Vagina (tissue), 2 donors: ENCODE data around the gene GNS. TPM values are rescaled to one million over a fixed set of nuclear protein-coding genes. Genes with fewer than 3 reads are reported as not detected.

Experiments used
- DNase-seq, 2 donors: peaks; one replicate each; pipeline ENCODE4 v3.0.0-alpha.2; 2017; ENCODE audit errors: extremely low spot score in 2 of 2
- H3K27ac ChIP-seq: fragments of 200-600 bp; sonication (generic); one replicate; pipeline ENCODE4 v1.5.1; 2019
- H3K27me3 ChIP-seq: fragments of 200-600 bp; sonication (generic); one replicate; pipeline ENCODE4 v1.5.1; 2019
- H3K36me3 ChIP-seq, 2 donors: fragments of 200-600 bp; sonication (generic); one replicate each; pipeline ENCODE4 v1.5.1; 2017 to 2019
- H3K4me1 ChIP-seq: fragments of 200-600 bp; sonication (generic); one replicate; pipeline ENCODE4 v1.5.1; 2019
- H3K4me3 ChIP-seq, 2 donors: fragments of 200-600 bp; sonication (generic); 1 replicate in 1 of 2; 2 replicates in 1 of 2; pipeline ENCODE4 v1.5.1; 2016 to 2019
- H3K9me3 ChIP-seq: fragments of 200-600 bp; sonication (generic); one replicate; pipeline ENCODE4 v1.5.1; 2019
- POLR2A ChIP-seq, 2 donors: fragments of 450-650 bp; IDR thresholded peaks; one replicate each; pipeline ENCODE4 v1.6.1; 2017; ENCODE audit warnings: antibody characterized with exemption in 2 of 2, mild to moderate bottlenecking in 2 of 2, moderate library complexity in 2 of 2
- POLR2AphosphoS5 ChIP-seq, 2 donors: sonication (generic); formaldehyde crosslinking; IDR thresholded peaks; one replicate each; pipeline ENCODE4 v1.9.0; 2017; ENCODE audit warnings: antibody characterized with exemption in 2 of 2, mild to moderate bottlenecking in 2 of 2, low read depth in 1 of 2; ENCODE audit not compliant: insufficient read depth in 1 of 2
- intact Hi-C: fragments of 100-400 bp; cut with DNase I; formaldehyde crosslinking; loops from one replicate; pipeline ENCODE4 v1.15.1; 2023
- total RNA-seq: library from RNA; depleted of rRNA; stranded (reverse); fragments of >200 nt; gene quantifications from one replicate; pipeline ENCODE4 v1.2.3, GENCODE V29; 2016
- TF ChIP-seq, protein P1 (sequence below), 3 experiments: fragments of 450-650 bp in 2 of 3; fragments of 200-600 bp in 1 of 3; sonication (generic) in 1 of 3; IDR thresholded peaks; one replicate each; pipeline ENCODE4 v1.5.1; 2017 to 2019; ENCODE audit warnings: antibody characterized with exemption in 3 of 3, mild to moderate bottlenecking in 2 of 3, moderate library complexity in 2 of 3

The GNS gene
- total RNA-seq, 1 donor from 2014 or later: 51.1 TPM

DNA sequence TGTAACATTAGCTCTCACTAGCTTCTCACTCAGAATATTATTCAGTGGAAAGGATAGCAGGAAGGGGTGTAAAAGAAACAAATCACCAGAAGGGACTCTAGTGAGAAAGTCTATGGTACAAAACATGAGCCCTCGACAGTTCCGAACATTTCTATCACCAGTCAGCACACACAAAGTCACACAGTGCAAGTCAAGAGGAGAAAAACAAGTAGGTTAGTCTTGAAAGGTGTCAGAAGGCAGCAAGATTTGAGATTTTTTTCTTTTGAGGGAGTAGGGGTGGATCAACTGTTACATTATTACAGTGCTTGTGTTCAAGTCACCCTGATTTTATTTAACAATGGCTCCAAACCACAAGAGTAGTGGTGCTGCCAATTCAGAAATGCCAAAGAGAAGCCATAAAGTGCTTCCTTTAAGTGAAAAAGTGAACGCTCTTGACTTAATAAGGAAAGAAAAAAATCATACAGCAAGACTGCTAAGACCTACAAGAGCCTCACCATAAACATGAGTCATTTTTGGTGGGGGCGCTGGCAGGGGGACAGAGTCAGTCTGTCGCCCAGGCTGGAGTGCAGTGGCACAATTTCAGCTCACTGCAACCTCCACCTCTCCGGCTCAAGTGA lies 42.3 kb downstream of the GNS start:
- TF ChIP-seq POLR2AphosphoS5 (IDR thresholded peaks at IDR 0.05; ENCODE audit: insufficient read depth in 1 of 2, low read depth in 1 of 2) (no peak), POLR2A (IDR thresholded peaks at IDR 0.05) (no peak)
- TF ChIP-seq, protein P1, sequence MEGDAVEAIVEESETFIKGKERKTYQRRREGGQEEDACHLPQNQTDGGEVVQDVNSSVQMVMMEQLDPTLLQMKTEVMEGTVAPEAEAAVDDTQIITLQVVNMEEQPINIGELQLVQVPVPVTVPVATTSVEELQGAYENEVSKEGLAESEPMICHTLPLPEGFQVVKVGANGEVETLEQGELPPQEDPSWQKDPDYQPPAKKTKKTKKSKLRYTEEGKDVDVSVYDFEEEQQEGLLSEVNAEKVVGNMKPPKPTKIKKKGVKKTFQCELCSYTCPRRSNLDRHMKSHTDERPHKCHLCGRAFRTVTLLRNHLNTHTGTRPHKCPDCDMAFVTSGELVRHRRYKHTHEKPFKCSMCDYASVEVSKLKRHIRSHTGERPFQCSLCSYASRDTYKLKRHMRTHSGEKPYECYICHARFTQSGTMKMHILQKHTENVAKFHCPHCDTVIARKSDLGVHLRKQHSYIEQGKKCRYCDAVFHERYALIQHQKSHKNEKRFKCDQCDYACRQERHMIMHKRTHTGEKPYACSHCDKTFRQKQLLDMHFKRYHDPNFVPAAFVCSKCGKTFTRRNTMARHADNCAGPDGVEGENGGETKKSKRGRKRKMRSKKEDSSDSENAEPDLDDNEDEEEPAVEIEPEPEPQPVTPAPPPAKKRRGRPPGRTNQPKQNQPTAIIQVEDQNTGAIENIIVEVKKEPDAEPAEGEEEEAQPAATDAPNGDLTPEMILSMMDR (IDR thresholded peaks at IDR 0.05): no peak
- no peaks in the 10 kb centered on the region for H3K9me3 ChIP-seq
- peaks cover 0 to 59% of the 10 kb centered on the region in 2 donors for H3K36me3 ChIP-seq
- no peak overlapping the region for H3K27ac ChIP-seq
- no peak for DNase-seq
- H3K27me3 ChIP-seq: no peaks in the 10 kb centered on the region
- intact Hi-C loops: no loop called here
- no peak overlapping the region for H3K4me3 ChIP-seq
- no peaks in the 10 kb centered on the region for H3K4me1 ChIP-seq

DNA sequence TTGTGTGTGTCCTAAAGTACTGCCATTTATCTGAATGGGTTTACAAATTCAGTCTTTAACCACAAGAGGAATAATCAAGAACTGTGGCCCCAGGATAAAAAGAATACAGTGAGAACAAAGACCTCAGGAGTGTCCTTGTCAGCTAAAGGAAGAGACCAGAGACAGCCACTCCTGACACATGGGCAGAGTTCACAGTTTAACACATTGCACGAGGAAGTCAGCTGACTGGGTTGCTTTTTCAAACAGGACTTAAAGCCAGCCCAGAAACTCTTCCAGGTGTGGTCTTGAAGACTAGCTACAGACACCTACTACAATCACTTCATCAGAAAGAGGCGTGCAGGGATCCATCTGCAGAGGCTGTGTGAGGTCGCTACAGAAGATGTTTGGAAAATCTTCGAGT lies 42.8 kb downstream of the GNS start:
- TF ChIP-seq POLR2AphosphoS5 (IDR thresholded peaks at IDR 0.05; ENCODE audit: insufficient read depth in 1 of 2, low read depth in 1 of 2): no peak
- TF ChIP-seq, protein P1 (IDR thresholded peaks at IDR 0.05): no peak
- Histone ChIP-seq H3K4me3 (no peak overlapping the region), H3K27me3 (no peaks in the 10 kb centered on the region), H3K27ac (no peak overlapping the region), H3K9me3 (no peaks in the 10 kb centered on the region), H3K36me3 (peaks cover 0 to 53% of the 10 kb centered on the region in 2 donors), H3K4me1 (no peaks in the 10 kb centered on the region)
- no peak for DNase-seq
- intact Hi-C loops: no loop called here

DNA sequence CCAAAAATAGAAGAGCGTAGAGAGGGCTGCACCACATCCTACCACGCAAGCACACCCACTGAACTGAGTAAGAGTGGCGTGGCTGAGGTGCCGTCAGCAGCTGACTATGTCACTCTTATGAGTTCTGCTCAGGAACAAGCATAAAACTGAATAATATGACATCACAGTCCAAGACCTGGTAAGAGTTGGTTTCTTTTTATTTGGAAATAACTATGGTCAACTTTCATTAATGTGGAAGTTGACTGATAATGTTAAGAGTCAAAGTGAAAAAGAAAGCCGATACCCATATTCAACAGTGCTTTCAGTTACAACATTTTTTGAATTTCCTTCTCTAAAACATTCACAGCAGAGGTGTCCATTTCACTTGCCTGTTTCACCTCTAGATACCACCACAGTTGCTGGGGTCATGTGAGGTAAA lies 44.6 kb downstream of the GNS start:
- no peaks in the 10 kb centered on the region for H3K9me3 ChIP-seq
- TF ChIP-seq, protein P1 (IDR thresholded peaks at IDR 0.05): no peak
- TF ChIP-seq POLR2A (IDR thresholded peaks at IDR 0.05) (no peak), POLR2AphosphoS5 (IDR thresholded peaks at IDR 0.05; ENCODE audit: insufficient read depth in 1 of 2, low read depth in 1 of 2) (no peak)
- intact Hi-C loops: no loop called here
- peaks cover 0 to 35% of the 10 kb centered on the region in 2 donors for H3K36me3 ChIP-seq
- H3K27ac ChIP-seq: no peak overlapping the region
- H3K27me3 ChIP-seq: no peaks in the 10 kb centered on the region
- H3K4me1 ChIP-seq: no peaks in the 10 kb centered on the region
- H3K4me3 ChIP-seq: no peak overlapping the region
- DNase-seq: no peak

DNA sequence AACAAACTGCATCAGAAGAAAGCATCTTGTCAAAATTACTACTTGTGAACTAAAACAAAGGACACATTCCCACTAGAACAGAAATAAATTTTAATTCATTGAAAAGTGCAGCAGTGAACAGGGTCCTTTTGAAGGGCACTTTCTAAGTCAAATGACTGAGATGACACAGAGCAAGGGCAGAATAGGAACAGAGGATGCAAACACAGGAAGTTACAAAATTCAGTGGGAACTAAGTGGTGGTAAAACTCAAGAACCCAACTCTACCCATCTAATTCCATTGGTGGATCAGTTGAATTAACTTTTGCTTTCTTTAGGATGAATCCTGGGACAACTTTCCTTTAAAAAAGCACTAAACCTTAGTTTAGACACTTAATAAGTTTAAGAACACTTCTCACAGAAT lies 45.8 kb downstream of the GNS start:
- H3K36me3 ChIP-seq: peaks cover 0 to 34% of the 10 kb centered on the region in 2 donors
- DNase-seq: no peak
- intact Hi-C loops: no loop called here

DNA sequence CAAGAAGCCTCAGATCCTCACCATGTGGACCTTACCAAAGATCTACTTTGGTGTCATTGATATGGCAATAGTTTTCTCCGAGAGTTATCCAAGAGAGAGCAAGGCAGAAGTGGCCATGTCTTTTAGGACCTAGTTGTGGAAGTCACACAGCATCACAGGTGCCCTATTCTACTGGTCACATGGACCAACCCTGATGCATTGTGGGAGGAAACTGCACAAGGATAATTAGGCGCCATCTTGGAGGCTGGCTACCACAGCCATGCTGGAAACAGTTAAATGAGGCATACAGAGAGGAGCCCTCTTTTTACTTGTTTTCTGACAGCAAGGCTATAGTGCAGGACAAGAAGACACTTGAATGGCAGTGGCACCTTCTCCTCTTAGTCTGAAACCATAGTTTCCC lies 49.8 kb downstream of the GNS start:
- peaks cover 0 to 10% of the 10 kb centered on the region in 2 donors for H3K36me3 ChIP-seq
- peaks cover 13% of the 10 kb centered on the region for H3K4me1 ChIP-seq
- H3K4me3 ChIP-seq: no peak overlapping the region
- intact Hi-C loops: no loop called here
- TF ChIP-seq, protein P1 (IDR thresholded peaks at IDR 0.05): no peak
- no peak for TF ChIP-seq POLR2AphosphoS5 (IDR thresholded peaks at IDR 0.05; ENCODE audit: insufficient read depth in 1 of 2, low read depth in 1 of 2)
- TF ChIP-seq POLR2A (IDR thresholded peaks at IDR 0.05): no peak
- no peak for DNase-seq
- H3K27ac ChIP-seq: no peak overlapping the region
- no peaks in the 10 kb centered on the region for H3K9me3 ChIP-seq
- no peaks in the 10 kb centered on the region for H3K27me3 ChIP-seq

More for the DNA sequence above, 45.8 kb downstream of the GNS start:
- Histone ChIP-seq H3K9me3 (no peaks in the 10 kb centered on the region), H3K4me3 (no peak overlapping the region), H3K27ac (no peak overlapping the region), H3K4me1 (no peaks in the 10 kb centered on the region), H3K27me3 (no peaks in the 10 kb centered on the region)
- no peak for TF ChIP-seq POLR2AphosphoS5 (IDR thresholded peaks at IDR 0.05; ENCODE audit: insufficient read depth in 1 of 2, low read depth in 1 of 2)
- TF ChIP-seq POLR2A (IDR thresholded peaks at IDR 0.05): no peak
